Activated CD8-positive, alpha-beta T cell treated with anti-CD3 and anti-CD28 coated beads for 36 hours (primary cell): ENCODE results near the gene GPX5. TPM values are rescaled to one million over a fixed set of nuclear protein-coding genes. Genes with fewer than 3 reads are reported as not detected.

Experiments
- ATAC-seq: fragments of 200-7000 bp; cut with Tn5 transposase; one replicate; pipeline ENCODE4 v1.10.0; 2021; ENCODE audit warnings: mild to moderate bottlenecking, moderate library complexity
- CTCF ChIA-PET: fragments of 350-600 bp; sonication (Branson Sonifier 250); formaldehyde crosslinking; loops from one replicate; lab custom pipeline; 2021; ENCODE audit warnings: antibody characterized with exemption; lab: Charles Lee
- POLR2A ChIA-PET: fragments of 350-600 bp; sonication (Branson Sonifier 250); formaldehyde crosslinking; loops from one replicate; lab custom pipeline; 2021; ENCODE audit warnings: antibody characterized with exemption; lab: Charles Lee
- DNase-seq: peaks from one replicate; pipeline ENCODE4 v3.0.0-alpha.2; 2020
- H3K27ac Mint-ChIP-seq: one replicate; pipeline ENCODE4 v1.8.0; 2021; ENCODE audit warnings: mild to moderate bottlenecking, mixed read lengths
- H3K27me3 Mint-ChIP-seq: one replicate; pipeline ENCODE4 v1.8.0; 2021; ENCODE audit warnings: mixed read lengths
- H3K36me3 Mint-ChIP-seq: one replicate; pipeline ENCODE4 v1.8.0; 2021; ENCODE audit warnings: low read depth, mixed read lengths
- H3K4me1 Mint-ChIP-seq: one replicate; pipeline ENCODE4 v1.8.0; 2021; ENCODE audit warnings: low read depth, mixed read lengths
- H3K4me3 Mint-ChIP-seq: one replicate; pipeline ENCODE4 v1.8.0; 2021; ENCODE audit warnings: mild to moderate bottlenecking, moderate library complexity, mixed read lengths
- H3K9me3 Mint-ChIP-seq: one replicate; pipeline ENCODE4 v1.8.0; 2021; ENCODE audit warnings: mixed read lengths
- CTCF ChIP-seq: fragments of 200-600 bp; IDR thresholded peaks from one replicate; pipeline ENCODE4 v1.8.0; 2022; ENCODE audit warnings: antibody characterized with exemption, mild to moderate bottlenecking
- intact Hi-C: fragments of 100-400 bp; cut with micrococcal nuclease; formaldehyde crosslinking; loops from one replicate; pipeline ENCODE4 v1.10.0; 2022
- total RNA-seq, 2 experiments: library from RNA; stranded (reverse); gene quantifications; one replicate each; pipeline ENCODE4 v1.2.3, GENCODE V29; 2021

The GPX5 gene
- total RNA-seq, 2 experiments from 2014 or later: not detected

- no peaks in the 10 kb centered on the region for H3K4me1 Mint-ChIP-seq
- ChIA-PET POLR2A (no interaction called here), CTCF (no interaction called here)
- H3K27me3 Mint-ChIP-seq: peaks cover 35% of the 10 kb centered on the region
- TF ChIP-seq CTCF: no peak
- H3K36me3 Mint-ChIP-seq: no peaks in the 10 kb centered on the region
- no peaks in the 10 kb centered on the region for H3K9me3 Mint-ChIP-seq
- no peak for ATAC-seq
- intact Hi-C loops: no loop called here
- H3K27ac Mint-ChIP-seq: no peak overlapping the region
- H3K4me3 Mint-ChIP-seq: no peak overlapping the region
- DNase-seq: no peak
Observed at GRCh38 chr6:28558629-28559028, 32.9 kb downstream of the GPX5 start.

- peaks cover 36% of the 10 kb centered on the region for H3K27me3 Mint-ChIP-seq
- intact Hi-C loops: no loop called here
- H3K4me1 Mint-ChIP-seq: no peaks in the 10 kb centered on the region
- TF ChIP-seq CTCF: no peak
- DNase-seq (no peak), ATAC-seq (no peak)
- H3K27ac Mint-ChIP-seq: no peak overlapping the region
- ChIA-PET POLR2A (no interaction called here), CTCF (interaction anchor here (0.8 kb wide), 1 partner anchor 26 kb away, joined by 3 read pairs; no protein-coding TSS in a partner anchor)
- H3K4me3 Mint-ChIP-seq: no peak overlapping the region
- H3K9me3 Mint-ChIP-seq: no peaks in the 10 kb centered on the region
- H3K36me3 Mint-ChIP-seq: no peaks in the 10 kb centered on the region
Observed at GRCh38 chr6:28563430-28564095, 37.9 kb downstream of the GPX5 start.

GRCh38 chr6:28565823-28566526 lies 40.3 kb downstream of the GPX5 start:
- CTCF ChIA-PET: no interaction called here
- TF ChIP-seq CTCF: no peak
- no peak for ATAC-seq
- H3K9me3 Mint-ChIP-seq: no peaks in the 10 kb centered on the region
- no peak for DNase-seq
- intact Hi-C loops: no loop called here
- H3K4me1 Mint-ChIP-seq: no peaks in the 10 kb centered on the region
- H3K27ac Mint-ChIP-seq: no peak overlapping the region
- H3K4me3 Mint-ChIP-seq: no peak overlapping the region
- peaks cover 35% of the 10 kb centered on the region for H3K27me3 Mint-ChIP-seq
- POLR2A ChIA-PET: no interaction called here
- H3K36me3 Mint-ChIP-seq: no peaks in the 10 kb centered on the region

- Mint-ChIP-seq H3K9me3 (no peaks in the 10 kb centered on the region), H3K4me3 (no peak overlapping the region), H3K27me3 (peaks cover 37% of the 10 kb centered on the region), H3K36me3 (no peaks in the 10 kb centered on the region), H3K27ac (no peak overlapping the region), H3K4me1 (no peaks in the 10 kb centered on the region)
- DNase-seq: no peak
- POLR2A ChIA-PET: no interaction called here
- intact Hi-C loops: no loop called here
- ATAC-seq: no peak
- no peak for TF ChIP-seq CTCF
- CTCF ChIA-PET: interaction anchor here (0.7 kb wide), 1 partner anchor 114 kb away, joined by 3 read pairs; no protein-coding TSS in a partner anchor
Observed at GRCh38 chr6:28566527-28567252, 41.0 kb downstream of the GPX5 start.

GRCh38 chr6:28567506-28567905 lies 41.8 kb downstream of the GPX5 start:
- CTCF ChIA-PET: no interaction called here
- POLR2A ChIA-PET: no interaction called here
- H3K4me1 Mint-ChIP-seq: no peaks in the 10 kb centered on the region

More at GRCh38 chr6:28567506-28567905, 41.8 kb downstream of the GPX5 start:
- Mint-ChIP-seq H3K27me3 (peaks cover 35% of the 10 kb centered on the region), H3K9me3 (no peaks in the 10 kb centered on the region), H3K4me3 (no peak overlapping the region), H3K36me3 (no peaks in the 10 kb centered on the region), H3K27ac (no peak overlapping the region)
- intact Hi-C loops: no loop called here
- no peak for ATAC-seq
- TF ChIP-seq CTCF: no peak
- DNase-seq: no peak
